Panc1 (cell line): ENCODE data around the gene AK8. TPM values are rescaled to one million over a fixed set of nuclear protein-coding genes. Genes with fewer than 3 reads are reported as not detected.

Experiments used
- ATAC-seq: fragments of 200-7000 bp; cut with Tn5 transposase; 2 replicates; pipeline ENCODE4 v1.9.1; 2020; ENCODE audit warnings: mild to moderate bottlenecking, moderate library complexity
- BruUV-seq: library from RNA; stranded (reverse); fragments of 400-500 nt; replicated peaks from 2 replicates; lab custom pipeline; 2021; lab: Mats Ljungman, UMichigan
- CTCF ChIA-PET: fragments of 300-600 bp; sonication (Branson Sonifier 250); formaldehyde crosslinking; loops from one replicate; lab custom pipeline; 2022; ENCODE audit warnings: antibody characterized with exemption; lab: Charles Lee
- POLR2A ChIA-PET: fragments of 300-600 bp; sonication (Branson Sonifier 250); formaldehyde crosslinking; loops from one replicate; lab custom pipeline; 2022; ENCODE audit warnings: antibody characterized with exemption; lab: Charles Lee
- DNase-seq: peaks from one replicate; pipeline ENCODE4 v3.0.0-alpha.2; 2010; ENCODE audit warnings: low read depth, low spot score
- H3K27ac ChIP-seq: 2 replicates; pipeline ENCODE4 v1.5.1; 2011; ENCODE audit warnings: mild to moderate bottlenecking, low read length, inconsistent platforms
- H3K27me3 ChIP-seq: fragments of 200-500 bp; sonication (Bioruptor generic); 2 replicates; pipeline ENCODE4 v1.6.0; 2014; ENCODE audit warnings: low read length, inconsistent platforms; ENCODE audit not compliant: control insufficient read depth, insufficient read depth
- H3K36me3 ChIP-seq: fragments of 200-500 bp; sonication (Bioruptor generic); 2 replicates; pipeline ENCODE4 v1.5.1; 2014; ENCODE audit warnings: inconsistent platforms, mild to moderate bottlenecking, low read length, moderate library complexity; ENCODE audit not compliant: control insufficient read depth, insufficient read depth
- H3K4me1 ChIP-seq: 2 replicates; pipeline ENCODE4 v1.5.1; 2011; ENCODE audit warnings: inconsistent platforms, mild to moderate bottlenecking, low read length, moderate library complexity; ENCODE audit not compliant: control insufficient read depth, insufficient read depth
- H3K4me3 ChIP-seq, 2 experiments: 2 replicates each; pipeline ENCODE4 v1.5.1; 2011 to 2012; ENCODE audit warnings: low read depth in 2 of 2, low read length in 2 of 2, mild to moderate bottlenecking in 2 of 2, inconsistent platforms in 1 of 2, moderate library complexity in 1 of 2
- H3K9me3 ChIP-seq: fragments of 200-500 bp; sonication (Bioruptor generic); 2 replicates; pipeline ENCODE4 v1.5.1; 2014; ENCODE audit warnings: low read depth, mild to moderate bottlenecking, inconsistent platforms, low read length, moderate library complexity; ENCODE audit not compliant: control insufficient read depth, insufficient read depth
- POLR2AphosphoS5 ChIP-seq: IDR thresholded peaks from 2 replicates; pipeline ENCODE4 v1.6.1; 2012; ENCODE audit warnings: mild to moderate bottlenecking, low read depth, low read length, moderate library complexity
- REST ChIP-seq, 2 experiments: IDR thresholded peaks; 2 replicates each; pipeline ENCODE4 v1.6.1; 2011 to 2012; ENCODE audit warnings: low read depth in 2 of 2, control low read depth in 1 of 2, low read length in 1 of 2, mild to moderate bottlenecking in 1 of 2, moderate library complexity in 1 of 2; ENCODE audit not compliant: insufficient read depth in 1 of 2
- SIN3A ChIP-seq: IDR thresholded peaks from 2 replicates; pipeline ENCODE4 v1.6.1; 2012; ENCODE audit warnings: low read depth, mild to moderate bottlenecking, low read length, moderate library complexity, borderline replicate concordance; ENCODE audit not compliant: insufficient read depth
- TCF7L2 ChIP-seq: IDR thresholded peaks from 2 replicates; pipeline ENCODE4 v1.6.1; 2011; ENCODE audit warnings: mild to moderate bottlenecking, low read depth, low read length, inconsistent platforms
- in situ Hi-C: cut with HindIII; loops from 2 replicates; pipeline ENCODE4 v1.10.0; 2016; ENCODE audit warnings: low sequenced_read_pairs, low pct_unique_long_range_greater_than_20kb
- intact Hi-C: fragments of 100-400 bp; cut with micrococcal nuclease; formaldehyde crosslinking; loops from one replicate; pipeline ENCODE4 v1.10.0; 2022; ENCODE audit not compliant: unreplicated experiment
- total RNA-seq: library from RNA; stranded (reverse); gene quantifications from one replicate; pipeline ENCODE4 v1.2.1, GENCODE V29; 2021; ENCODE audit not compliant: unreplicated experiment
- TF ChIP-seq, protein P1 (sequence below): fragments of 450-650 bp; IDR thresholded peaks from 2 replicates; pipeline ENCODE4 v1.5.1; 2017; ENCODE audit warnings: mild to moderate bottlenecking

AK8 gene
- total RNA-seq, 1 experiment from 2014 or later = 0.39 TPM

- Histone ChIP-seq H3K4me3 (no peak overlapping the region), H3K9me3 (no peaks in the 10 kb centered on the region), H3K27me3 (no peaks in the 10 kb centered on the region), H3K36me3 (no peaks in the 10 kb centered on the region), H3K27ac (no peak overlapping the region), H3K4me1 (peaks cover 2% of the 10 kb centered on the region; the same call in 1 of the 2 replicates)
- intact Hi-C loops (loop anchor here (10.0 kb wide), 1 partner anchor 294 kb away; no protein-coding TSS in a partner anchor), in situ Hi-C loops (no loop called here)
- BruUV-seq = no TSS peak
- ATAC-seq = no peak
- TF ChIP-seq REST (IDR thresholded peaks at IDR 0.05; ENCODE audit: insufficient read depth in 1 of 2, low read depth in 2 of 2, low read length in 1 of 2) = no peak
- TF ChIP-seq SIN3A = no peak
- no peak for TF ChIP-seq POLR2AphosphoS5
- TF ChIP-seq, protein P1, sequence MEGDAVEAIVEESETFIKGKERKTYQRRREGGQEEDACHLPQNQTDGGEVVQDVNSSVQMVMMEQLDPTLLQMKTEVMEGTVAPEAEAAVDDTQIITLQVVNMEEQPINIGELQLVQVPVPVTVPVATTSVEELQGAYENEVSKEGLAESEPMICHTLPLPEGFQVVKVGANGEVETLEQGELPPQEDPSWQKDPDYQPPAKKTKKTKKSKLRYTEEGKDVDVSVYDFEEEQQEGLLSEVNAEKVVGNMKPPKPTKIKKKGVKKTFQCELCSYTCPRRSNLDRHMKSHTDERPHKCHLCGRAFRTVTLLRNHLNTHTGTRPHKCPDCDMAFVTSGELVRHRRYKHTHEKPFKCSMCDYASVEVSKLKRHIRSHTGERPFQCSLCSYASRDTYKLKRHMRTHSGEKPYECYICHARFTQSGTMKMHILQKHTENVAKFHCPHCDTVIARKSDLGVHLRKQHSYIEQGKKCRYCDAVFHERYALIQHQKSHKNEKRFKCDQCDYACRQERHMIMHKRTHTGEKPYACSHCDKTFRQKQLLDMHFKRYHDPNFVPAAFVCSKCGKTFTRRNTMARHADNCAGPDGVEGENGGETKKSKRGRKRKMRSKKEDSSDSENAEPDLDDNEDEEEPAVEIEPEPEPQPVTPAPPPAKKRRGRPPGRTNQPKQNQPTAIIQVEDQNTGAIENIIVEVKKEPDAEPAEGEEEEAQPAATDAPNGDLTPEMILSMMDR = no peak; the same call in 1 of the 2 replicates
- TF ChIP-seq TCF7L2 = no peak
- ChIA-PET POLR2A (interaction anchor here (0.5 kb wide), 1 partner anchor 21 kb away, joined by 3 read pairs; no protein-coding TSS in a partner anchor), CTCF (no interaction called here)
- no peak for DNase-seq
Observed at GRCh38 chr9:132798817-132799790, 79.0 kb downstream of the AK8 start.

DNA sequence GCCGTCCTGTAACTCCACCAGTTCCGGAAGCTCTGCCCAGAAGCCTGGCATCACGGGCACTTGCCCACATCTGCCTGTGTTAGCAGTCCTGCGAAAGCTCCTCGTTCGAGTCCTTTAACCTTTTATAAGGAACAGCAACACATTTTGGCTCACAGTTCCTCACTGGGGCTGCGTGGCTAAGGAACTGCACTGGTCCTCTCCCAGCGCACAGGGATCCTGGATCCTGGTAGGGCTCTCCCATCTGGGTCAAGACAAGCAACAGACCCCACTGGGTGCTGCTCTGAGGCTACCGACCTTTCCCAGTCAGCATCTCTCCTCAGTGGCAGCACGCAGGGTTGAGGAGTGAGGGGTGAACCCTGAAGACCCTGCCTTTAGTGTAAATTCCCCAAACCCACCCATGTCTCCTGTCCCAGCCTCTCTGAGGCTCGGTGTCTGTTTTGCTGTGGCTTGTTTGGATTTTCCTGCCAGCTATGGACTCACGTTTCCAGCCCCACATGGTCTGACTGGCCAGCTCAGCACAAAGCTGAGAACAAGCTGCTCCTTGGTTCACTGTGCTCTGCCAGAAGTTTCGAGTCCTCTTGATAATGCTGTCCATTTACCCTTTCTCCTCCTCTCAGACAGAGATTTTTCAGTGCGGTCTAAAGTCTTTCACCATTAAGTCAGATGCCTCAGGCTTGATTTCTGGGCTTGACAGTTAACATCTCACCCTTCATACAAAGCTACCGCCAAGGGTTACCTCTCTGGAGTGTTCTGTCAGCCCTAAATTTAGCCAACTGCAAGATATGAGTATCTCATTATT, 80.0 kb downstream of the AK8 start:
- DNase-seq = no peak
- no TSS peak for BruUV-seq
- in situ Hi-C loops (no loop called here), intact Hi-C loops (loop anchor here (10.0 kb wide), 1 partner anchor 293 kb away; no protein-coding TSS in a partner anchor)
- POLR2A ChIA-PET = interaction anchor here (0.5 kb wide), 1 partner anchor 20 kb away, joined by 3 read pairs; no protein-coding TSS in a partner anchor
- Histone ChIP-seq H3K36me3 (no peaks in the 10 kb centered on the region), H3K27me3 (no peaks in the 10 kb centered on the region), H3K9me3 (no peaks in the 10 kb centered on the region), H3K4me1 (peaks cover 2% of the 10 kb centered on the region; the same call in 1 of the 2 replicates), H3K27ac (no peak overlapping the region), H3K4me3 (no peak overlapping the region)
- TF ChIP-seq, protein P1 = no peak
- TF ChIP-seq TCF7L2 = no peak
- TF ChIP-seq REST (IDR thresholded peaks at IDR 0.05; ENCODE audit: insufficient read depth in 1 of 2, low read depth in 2 of 2, low read length in 1 of 2) = no peak
- no peak for TF ChIP-seq POLR2AphosphoS5
- TF ChIP-seq SIN3A = no peak
- no peak for ATAC-seq
- CTCF ChIA-PET = no interaction called here
